Esophagus mucosa (tissue), 1 donor: ENCODE data around the gene CST6. TPM values are rescaled to one million over a fixed set of nuclear protein-coding genes. Genes with fewer than 3 reads are reported as not detected.
"Not testable (repeated sequence)": the region's sequence is repeated elsewhere in the genome, so short reads cannot be mapped to it uniquely, and the experiment has no call there.

Experiments used
- ATAC-seq: fragments of 200-7000 bp; cut with Tn5 transposase; one replicate; pipeline ENCODE4 v1.9.1; 2020
- total RNA-seq: library from RNA; stranded (reverse); gene quantifications from one replicate; pipeline ENCODE4 v1.2.4, GENCODE V29; 2023
- donor health status: DM: yes; HTN: yes; CAD: no.

Gene CST6
- total RNA-seq, 1 donor from 2014 or later: 9.2 TPM

DNA sequence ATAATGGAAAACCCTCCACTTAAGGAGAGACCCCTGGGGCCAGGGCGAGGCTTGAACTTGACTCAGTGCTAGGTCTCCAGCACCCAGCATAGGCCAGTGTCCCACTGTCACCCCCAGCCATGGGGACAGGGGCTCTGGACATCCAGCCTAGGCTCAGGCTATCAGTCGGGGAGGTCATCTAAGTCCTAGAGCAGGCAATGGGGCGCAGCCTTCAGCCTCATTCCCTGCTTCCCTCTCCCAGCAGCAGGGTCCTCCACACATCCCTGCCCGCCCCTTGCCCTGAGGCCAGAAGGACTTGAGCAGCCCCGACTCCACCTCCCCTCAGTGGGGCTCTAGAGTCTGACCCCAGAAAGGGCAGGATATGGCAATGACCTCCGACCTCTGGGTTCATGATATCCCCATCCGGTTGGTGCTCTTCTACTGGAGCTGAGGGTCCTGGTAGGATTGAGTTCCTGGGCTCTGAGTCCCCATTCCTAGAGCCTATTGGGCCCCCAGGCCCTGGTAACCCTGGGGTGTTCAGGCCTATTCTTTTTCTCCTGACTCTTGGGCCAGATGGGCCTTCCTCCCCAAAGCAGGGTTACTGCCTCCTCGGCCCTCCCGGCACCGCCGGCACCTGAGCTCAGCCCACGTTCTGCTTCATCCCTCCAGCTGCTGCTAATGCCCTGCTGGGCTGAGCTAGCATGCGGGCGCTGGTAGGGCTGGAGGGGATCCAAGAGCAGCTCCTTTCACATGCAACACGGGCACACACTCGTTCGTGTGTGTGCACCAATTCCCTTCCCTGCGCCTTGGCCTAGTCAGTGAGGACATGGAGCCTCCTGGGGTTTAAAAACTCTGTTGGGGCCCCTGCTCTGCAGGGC lies 4.4 kb downstream of the CST6 start:
- no peak for ATAC-seq

DNA sequence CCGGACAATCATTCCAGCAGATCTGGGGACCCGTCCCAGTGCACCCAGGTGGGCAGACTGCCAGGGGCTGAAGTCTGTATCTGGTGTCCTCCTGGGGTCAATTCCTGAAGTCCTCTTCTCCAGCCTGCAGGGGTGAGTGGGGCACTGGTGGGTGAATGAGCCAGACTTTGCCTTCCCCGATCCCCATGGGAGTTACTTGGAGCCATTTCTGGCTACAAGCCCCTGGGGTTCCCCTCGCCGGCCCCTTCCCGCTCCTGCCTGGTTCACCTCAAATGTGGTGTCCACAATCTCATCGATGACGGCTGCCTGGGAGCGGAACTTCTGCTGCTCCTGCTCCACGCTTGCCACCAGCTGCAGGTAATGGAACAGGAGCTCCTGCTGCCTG lies 5.0 kb downstream of the CST6 start:
- ATAC-seq: no peak

DNA sequence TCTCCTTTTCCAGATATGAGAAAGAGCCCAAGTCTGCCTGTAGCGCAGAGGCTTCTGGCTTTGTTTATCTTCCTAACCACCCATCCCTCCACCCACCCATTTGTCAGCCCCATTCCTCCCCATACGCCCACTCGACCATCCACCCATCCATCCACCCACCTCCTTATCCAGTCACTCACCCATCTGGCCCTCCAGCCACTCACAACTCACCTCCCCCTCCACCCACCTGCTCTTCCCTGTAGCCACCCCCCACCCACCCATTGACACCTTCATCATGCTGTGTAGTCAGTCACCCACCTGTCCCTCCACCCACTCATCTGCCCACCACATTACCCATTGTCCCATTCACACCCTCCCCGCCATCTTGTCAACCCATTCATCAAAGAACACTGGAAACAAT lies 5.5 kb downstream of the CST6 start:
- ATAC-seq: no peak

DNA sequence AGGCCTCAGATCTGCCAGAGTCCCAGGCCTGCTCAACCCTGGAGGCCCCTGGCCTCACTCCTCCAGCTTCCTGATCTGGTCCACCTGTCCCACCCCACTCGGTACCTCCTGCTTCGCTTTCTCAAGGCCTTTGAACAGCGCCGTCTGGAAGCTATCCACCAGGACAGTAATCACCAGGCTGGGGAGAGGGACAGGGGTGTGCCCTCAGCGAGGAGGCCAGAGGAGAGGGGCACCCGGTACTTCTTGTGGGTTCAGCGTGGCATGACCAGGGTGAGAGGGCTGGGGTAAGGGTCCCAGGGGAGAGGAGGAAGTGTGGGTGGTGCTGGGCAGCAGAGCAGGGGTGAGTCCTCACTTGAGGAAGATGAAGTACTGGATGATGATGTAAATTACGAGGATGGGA lies 8.4 kb downstream of the CST6 start:
- no peak for ATAC-seq

DNA sequence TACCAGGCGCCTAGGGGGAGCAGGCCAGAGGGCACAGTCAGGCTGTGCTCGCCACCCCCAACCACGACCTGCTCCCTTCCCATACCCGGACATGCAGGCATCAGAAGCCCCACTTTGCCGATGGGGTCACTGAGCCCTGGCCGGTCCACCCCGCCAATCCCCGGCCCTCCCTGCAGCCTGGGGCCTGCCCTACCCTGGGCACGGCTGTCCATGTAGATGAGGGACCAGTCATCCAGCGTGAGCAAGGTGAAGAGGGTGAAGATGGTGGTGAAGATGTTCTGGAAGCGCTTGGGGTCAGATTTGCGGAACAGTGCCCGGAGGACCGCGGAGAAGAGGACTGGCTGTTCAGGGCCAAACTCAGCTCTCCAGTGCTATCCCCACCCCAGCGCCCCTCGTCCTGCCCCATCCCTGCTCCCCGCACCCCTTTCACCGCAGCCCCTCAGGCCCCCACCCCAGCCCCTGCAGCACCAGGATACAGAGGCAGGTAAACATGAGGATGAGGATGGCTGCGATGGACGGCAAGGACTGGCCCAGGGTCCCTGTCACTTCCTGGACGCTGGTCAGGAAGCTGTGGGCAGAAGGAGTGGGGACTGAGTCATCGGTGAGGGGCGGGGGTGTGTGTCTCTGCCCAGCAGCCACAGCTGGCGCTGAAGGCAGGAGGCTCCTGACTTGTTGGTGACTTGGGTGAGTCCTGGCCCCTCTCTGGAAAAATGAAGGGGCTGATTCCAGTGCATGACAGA lies 9.0 kb downstream of the CST6 start:
- ATAC-seq: peak; percentile 55

DNA sequence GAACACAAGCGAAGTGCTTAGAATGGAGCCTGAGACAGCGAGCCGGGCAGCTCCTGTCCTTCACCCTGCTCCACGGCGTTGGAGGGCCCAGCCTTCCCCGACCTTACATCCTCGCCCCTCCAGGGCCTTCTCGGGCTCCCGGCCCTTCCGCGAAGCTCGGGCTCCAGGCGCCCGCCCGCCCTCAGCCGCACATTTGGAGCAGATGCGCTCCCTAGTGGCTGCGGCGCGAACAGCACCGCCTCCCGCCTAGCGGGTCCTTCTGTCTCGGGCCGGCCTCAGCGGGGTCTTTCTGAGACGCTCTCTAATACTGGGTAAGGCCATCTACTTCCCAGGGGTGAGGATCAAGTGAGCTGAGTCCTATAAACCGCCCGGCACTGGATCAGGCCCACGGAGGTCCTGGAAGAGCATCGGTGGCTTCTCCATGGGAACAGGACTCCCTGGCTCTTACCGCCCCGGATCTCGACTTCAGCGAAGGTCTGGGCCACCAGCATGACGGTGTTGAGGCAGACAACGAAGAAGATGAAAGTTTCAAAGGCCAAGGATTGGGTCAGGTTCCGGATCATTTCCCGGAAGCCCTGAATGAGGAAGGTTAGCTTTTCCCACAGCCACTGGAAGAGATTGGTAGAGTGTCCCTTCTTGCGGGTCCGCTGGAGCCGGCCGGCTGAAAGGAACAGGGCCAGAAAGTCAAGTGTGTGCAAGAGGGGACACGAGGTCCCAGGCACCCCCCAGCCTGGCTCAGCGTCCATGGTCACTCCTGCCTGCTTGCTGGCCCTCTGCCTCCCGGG lies 10.8 kb downstream of the CST6 start:
- ATAC-seq: peak; percentile 70

DNA sequence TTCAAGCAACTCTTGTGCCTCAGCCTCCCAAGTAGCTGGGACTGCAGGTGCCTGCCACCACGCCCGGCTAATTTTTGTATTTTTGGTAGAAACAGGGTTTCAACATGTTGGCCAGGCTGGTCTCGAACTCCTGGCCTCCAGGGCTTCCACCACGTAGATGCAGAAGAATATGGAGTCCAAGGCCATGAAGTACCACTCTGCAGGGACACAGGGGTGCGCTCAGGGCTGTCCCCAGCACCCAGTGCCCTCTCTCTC lies 11.3 kb downstream of the CST6 start:
- not testable (repeated sequence) for ATAC-seq

DNA sequence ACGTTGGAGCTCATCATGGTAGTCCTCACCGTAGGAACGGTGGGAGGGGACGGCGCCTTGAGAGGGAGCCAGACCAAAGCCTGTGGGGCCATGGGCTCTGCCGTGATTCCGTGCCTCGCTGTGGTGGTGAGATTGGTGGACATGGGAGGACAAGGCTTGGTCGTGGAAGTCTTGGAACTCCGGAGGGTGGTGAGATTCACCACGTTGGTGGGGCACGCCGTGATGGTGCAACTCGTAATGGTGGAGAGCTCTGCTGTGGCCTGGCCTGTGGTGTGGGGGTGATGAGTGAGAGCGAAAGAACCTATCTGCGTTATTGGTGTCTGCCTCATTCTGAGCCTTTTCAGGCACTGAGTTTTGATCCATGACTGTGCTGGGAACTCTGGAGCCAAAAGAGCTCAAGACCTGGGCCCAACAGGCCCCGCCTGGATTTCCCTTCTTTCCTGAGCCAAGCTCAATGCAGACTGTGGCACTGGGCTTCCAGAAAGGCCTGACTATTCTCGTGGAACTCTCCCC lies 14.3 kb downstream of the CST6 start, which contains the start of gene CATSPER1:
CATSPER1 (minus strand) TSS at position 463 of the 513 bp plus-strand sequence; CDS start at position 363, 100 bp downstream.
- ATAC-seq: no peak

DNA sequence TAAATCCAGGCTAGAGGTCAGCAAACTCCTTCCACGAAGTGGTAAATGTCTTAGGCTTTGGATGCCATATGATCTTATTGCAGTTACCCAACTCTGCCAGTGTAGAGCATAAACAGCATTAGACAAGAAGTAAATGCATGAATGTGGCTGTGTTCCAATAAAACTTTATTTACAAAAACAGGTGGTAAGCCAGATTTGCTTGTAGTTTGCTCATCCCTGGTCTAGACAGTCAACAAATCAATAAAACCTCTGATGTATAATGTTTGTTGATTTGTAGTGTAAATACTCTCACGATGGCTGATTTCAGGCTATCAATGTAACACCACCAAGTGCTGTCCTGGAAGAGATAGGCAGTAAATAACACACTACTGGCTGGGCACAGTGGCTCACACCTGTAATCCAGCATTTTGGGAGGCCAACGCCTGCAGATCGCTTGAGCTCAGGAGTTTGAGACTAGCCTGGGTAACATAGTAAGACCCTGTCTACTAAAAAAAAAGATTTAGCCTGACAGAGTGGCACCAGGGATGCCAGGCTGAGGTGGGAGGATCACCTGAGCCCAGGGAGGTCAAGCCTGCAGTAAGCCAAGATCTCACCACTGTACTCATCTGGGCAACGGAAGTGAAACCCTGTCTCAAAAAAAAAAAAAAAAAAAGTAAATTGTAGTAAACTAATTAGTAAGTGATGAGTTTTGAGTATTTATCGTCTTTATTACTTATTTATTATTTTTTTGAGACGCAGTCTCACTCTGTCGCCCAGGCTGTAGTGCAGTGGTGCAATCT lies 21.3 kb downstream of the CST6 start:
- ATAC-seq: no peak

DNA sequence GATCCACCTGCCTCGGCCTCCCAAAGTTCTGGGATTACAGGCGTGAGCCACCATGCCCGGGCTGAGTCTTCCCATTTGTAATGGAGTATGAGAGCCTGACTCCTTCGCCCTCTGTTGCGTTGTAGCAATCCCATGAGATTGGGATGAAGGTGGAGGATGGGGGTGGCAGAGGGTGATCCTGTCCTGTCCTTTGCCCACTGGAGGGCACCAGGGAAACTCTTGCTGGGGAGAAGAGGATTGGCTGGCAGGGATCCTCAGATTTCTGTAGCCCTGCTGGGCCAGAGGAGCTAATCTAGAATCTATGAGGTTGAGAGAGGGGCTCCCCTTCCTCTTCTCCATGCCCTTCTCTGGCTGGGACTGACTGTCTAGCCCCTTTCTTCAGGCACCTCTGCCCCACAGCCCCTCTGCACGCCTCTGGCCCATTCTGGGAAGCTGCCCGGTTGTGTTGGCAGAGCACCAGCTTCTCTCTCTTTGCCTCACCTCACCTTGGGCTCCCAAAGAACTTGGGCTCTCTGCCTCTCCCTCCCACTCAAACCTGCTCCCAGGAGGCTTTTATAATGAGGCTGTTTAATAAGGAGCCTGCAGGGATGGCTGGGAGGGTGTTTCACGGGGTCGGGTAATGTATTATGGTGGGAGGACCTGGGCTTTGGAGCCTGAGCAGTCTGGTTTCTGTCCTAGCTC lies 24.0 kb downstream of the CST6 start:
- ATAC-seq: no peak

DNA sequence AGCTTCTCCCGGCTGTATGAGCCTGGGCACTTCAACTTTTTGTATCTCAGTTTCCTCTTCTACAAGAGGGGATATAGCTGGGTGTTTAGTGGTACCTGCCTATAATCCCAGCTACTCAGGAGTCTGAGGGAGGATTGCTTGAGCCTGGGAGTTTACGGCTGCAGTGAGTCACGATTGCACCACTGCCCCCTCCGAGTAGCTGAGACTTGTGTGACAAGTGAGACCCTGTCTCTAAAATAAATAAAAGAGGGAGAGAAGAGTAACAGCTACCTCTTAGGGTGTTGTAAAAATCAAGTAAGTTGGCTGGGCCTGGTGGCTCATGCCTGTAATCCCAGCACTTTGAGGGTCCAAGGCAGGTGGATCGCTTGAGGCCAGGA lies 24.5 kb downstream of the CST6 start:
- ATAC-seq: no peak

DNA sequence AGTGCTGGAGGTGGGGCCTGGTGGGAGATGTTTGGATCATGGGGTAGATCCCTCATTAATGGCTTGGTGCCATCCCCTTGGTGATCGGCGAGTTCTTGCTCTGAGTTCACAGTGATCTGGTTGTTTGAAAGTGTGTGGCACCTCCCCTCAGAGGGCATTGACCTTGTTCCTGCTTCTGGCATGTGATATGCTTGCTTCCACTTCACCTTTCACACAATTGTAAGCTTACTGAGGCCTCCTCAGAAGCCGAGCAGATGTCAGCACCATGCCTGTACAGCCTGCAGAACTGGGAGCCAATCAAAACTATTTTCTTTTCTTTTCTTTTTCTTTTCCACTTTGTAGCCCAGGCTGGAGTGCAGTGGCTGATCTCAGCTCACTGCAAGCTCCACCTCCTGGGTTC lies 25.5 kb downstream of the CST6 start:
- no peak for ATAC-seq

DNA sequence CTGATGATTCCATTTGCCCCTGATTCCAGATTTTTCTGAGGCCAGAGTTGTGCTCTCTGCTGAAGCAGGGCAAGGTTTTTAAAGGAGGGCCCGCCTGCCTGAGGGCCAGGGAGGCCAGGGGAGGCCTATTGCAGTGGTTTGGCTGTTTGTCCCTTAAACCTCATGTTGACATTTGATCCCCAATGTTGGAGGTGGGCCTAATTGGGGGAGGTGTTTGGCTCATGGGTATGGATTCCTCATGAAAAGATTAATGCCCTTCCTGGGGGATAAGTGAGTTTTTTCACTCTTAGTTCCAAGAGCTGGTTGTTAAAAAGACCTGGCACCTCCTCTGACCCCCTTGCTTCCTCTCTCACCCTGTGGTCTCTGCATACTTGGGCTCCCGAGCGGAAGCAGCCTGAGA lies 28.0 kb downstream of the CST6 start:
- no peak for ATAC-seq

DNA sequence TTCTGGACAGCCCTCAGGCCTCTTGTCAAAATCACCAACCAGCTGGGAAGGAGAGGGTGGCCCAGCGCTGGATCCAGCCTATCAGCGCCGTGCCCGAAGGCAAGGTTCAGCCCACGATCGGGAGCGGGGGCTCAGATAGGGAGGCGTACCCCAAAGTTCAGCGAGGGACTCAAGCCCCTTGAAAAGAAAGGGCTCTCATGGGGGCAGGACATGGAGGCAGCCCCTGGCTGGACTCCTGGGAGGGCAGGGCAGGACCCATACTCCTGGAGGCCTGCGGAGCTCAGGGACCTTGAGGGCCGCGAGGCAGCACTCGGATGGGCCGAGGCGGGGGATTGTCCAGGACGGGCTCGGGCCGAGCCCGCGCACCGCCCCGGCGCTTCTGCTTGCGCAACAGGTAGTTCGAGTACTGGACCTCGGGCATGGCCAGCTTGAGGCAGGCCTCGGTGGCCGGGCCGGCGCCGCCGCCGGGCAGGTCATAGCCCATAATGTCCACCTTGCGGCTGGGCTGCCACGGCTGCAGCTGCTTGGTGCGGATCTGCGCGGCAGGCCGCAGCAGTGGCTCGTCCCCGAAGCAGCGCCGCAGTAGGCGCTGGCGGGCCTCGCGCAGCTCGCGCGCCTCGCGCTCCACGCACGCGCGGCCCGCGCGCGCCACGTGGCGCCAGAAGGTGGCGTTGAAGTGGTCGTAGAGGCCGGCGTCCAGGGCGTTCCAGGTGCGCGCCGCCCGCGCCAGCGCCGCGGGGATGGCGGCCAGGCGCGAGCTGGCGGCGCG lies 30.6 kb downstream of the CST6 start:
- peak; percentile 9 for ATAC-seq

DNA sequence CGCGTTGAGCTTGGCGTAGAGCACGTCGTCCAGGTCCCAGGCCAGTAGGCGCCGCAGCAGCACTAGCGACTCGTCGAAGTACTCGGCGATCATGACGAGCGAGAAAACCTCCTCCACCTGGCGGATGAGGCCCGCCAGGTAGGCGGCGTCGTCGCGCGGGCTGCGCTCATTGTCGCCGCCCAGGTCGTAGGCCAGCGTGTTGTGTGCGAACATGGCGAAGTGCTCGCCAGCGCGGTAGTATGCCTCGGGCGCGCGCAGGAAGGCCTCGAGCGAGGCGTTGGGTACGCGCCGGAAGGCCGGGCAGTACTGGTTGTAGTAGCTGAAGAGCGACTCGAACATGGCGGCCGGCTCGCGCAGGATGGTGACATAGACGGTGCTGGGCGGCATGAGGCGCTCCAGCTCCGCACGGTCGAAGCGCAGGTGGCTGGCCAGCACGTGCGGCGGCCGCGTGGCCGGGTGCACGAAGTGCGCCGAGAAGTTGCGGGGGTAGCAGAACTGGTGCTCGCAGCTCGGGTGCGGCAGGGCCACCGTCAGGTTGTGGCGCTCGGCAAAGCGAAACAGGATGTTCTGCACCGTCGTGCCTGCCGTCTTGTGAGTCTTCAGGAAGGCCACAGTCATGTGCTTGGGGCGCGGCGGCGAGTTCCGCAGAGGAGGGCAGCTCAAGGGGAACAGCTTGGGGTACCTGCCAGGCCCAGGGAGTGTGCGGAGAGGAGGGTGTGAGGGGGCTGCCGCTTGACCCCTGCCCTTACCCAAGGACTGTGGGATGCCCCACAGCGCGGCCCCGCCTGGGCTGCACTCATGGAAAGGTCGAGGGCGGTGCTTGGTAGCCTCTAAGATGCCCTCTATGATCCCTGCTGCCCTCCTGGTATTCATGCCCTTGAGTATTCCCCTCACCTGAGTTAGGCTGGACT lies 31.4 kb downstream of the CST6 start:
- ATAC-seq: no peak

DNA sequence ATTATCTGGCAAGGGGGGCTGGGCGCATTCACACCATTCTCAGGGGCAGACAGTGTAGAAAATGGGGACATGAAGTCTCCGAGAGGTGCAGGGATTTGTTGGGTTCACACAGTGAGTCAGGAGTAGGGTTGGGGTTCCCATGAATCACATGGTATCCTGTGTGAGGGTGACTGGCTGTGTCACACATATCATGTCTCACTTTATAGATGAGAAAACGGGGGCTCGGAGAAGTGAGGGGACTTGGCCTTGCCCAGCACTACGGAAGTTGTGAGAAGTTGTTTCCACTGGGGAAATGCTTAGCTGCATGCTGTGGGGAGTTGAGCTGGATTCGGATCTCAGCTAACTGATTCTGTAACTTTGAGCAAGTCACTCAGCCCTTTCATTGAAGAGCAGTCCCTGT lies 32.9 kb downstream of the CST6 start:
- peak; percentile 27 for ATAC-seq

DNA sequence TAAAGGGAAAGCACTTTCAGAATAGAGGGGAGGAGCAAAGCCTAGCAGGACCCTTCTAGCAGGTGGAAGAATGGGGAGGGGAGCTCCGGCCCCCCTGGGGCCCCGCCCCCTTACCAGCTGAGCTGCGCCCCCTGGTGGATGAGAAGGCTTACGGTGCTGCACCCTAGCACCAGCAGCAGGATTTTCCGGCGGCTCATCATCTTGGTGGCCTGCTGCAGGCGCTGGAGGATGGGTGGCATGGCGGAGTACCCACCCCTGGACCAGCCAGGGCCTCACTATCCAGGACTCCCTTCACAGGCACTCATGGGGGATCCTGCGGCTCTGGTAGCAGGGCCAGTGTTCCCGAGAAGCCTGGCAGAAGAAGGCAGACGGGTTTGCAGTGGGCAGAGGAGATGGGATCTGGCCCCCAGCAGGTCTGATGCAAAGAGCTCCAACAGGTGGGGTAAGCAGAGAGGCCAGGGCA lies 33.4 kb downstream of the CST6 start:
- ATAC-seq: peak; percentile 67

DNA sequence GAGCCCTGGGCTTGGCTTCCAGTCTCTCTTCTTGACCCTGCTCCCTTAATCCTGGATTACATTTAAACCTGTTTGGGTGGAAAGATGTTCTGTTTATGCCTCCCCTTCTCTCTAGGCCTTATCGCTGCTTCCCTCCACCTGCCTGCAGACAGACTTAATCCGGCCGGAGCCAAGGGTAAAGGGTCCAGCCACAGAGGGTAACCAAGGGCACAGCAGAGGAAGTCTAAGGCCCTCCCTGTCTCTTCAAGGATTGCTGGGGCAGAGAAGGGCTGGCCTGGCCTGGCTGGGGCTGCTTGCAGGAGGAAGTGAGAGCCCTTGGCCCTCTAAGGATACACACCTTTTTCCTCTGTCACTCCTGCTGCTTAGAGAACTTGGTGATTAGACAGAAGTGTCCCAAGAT lies 35.1 kb downstream of the CST6 start:
- ATAC-seq: no peak

DNA sequence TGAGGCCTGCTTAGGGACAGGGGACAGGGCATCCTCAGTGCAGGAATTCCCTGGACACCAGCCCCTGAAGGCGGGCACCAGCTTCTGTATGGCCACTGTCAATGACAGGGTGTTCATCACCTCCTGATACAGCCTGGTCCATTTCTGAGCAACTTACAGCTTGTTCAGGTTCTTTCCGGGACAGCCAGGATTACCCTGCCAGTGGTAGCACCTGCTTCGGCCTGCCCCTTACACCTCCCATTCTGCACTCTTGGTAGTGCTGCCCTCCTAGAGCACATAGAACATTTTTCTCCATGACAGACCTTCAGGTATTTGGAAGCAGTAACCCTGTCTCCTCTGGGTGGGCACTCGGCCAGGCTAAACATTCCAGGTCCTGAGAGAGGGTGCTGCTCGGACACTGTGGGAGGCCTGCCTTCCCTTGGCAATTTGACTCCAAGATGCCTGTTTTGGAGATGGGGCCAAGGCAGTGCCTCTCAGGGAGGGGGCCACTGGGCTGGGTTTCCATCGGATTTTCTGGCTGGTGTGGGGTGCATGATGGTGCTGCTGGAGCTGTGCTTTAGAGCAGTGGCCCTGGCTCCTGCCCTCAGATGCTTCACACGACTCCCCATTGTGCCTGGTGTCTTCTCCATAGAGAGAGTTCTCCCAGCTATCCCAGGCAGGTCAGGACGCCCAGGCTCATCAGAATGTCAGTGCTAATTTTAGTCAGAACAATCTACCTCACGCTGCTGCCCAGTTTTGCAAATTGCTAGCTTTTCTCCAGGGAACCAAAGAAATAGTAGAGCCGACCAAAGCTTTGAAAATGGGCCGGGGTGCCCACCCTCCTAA lies 35.9 kb downstream of the CST6 start:
- no peak for ATAC-seq
